A673 (cell line): ENCODE measurements around the gene CNTN1. TPM values are rescaled to one million over a fixed set of nuclear protein-coding genes. Genes with fewer than 3 reads are reported as not detected.

Experiments
- BruUV-seq: library from RNA; stranded (reverse); fragments of 400-500 nt; replicated peaks from 2 replicates; lab custom pipeline; 2021; lab: Mats Ljungman, UMichigan
- CTCF ChIA-PET: fragments of 300-600 bp; sonication (Branson Sonifier 250); formaldehyde crosslinking; loops from one replicate; lab custom pipeline; 2022; ENCODE audit warnings: antibody characterized with exemption; lab: Charles Lee
- POLR2A ChIA-PET: fragments of 300-600 bp; sonication (Branson Sonifier 250); formaldehyde crosslinking; loops from one replicate; lab custom pipeline; 2022; ENCODE audit warnings: antibody characterized with exemption; ENCODE audit not compliant: low non-redundant PET; lab: Charles Lee
- DNase-seq: peaks from one replicate; pipeline ENCODE4 v3.0.0-alpha.2; 2015; ENCODE audit warnings: low spot score
- H3K27ac ChIP-seq: fragments of 200-600 bp; sonication (generic); 2 replicates; pipeline ENCODE4 v1.5.1; 2016; ENCODE audit warnings: mixed run types, low read depth, mild to moderate bottlenecking, mixed read lengths, antibody characterized with exemption, low read length; ENCODE audit not compliant: poor library complexity, severe bottlenecking
- H3K27me3 ChIP-seq: fragments of 200-600 bp; sonication (generic); replicated peaks from 2 replicates; pipeline ENCODE4 v1.6.1; 2017; ENCODE audit warnings: mixed run types, low read depth, mild to moderate bottlenecking, mixed read lengths, antibody characterized with exemption, low read length; ENCODE audit not compliant: insufficient read depth, poor library complexity
- H3K36me3 ChIP-seq: fragments of 200-600 bp; sonication (generic); 2 replicates; pipeline ENCODE4 v1.6.1; 2016; ENCODE audit warnings: mixed run types, mild to moderate bottlenecking, mixed read lengths, antibody characterized with exemption, low read length; ENCODE audit not compliant: insufficient read depth, poor library complexity, severe bottlenecking
- H3K4me1 ChIP-seq: fragments of 200-600 bp; sonication (generic); 2 replicates; pipeline ENCODE4 v1.6.1; 2017; ENCODE audit warnings: mixed run types, mild to moderate bottlenecking, mixed read lengths, antibody characterized with exemption, low read length; ENCODE audit not compliant: insufficient read depth, poor library complexity, severe bottlenecking
- H3K4me3 ChIP-seq: fragments of 200-600 bp; sonication (generic); 2 replicates; pipeline ENCODE4 v1.5.1; 2016; ENCODE audit warnings: low read depth, mixed run types, mild to moderate bottlenecking, mixed read lengths, low read length; ENCODE audit not compliant: poor library complexity, severe bottlenecking
- H3K9me3 ChIP-seq: fragments of 200-600 bp; sonication (generic); 2 replicates; pipeline ENCODE4 v1.6.1; 2016; ENCODE audit warnings: mixed run types, low read depth, mild to moderate bottlenecking, mixed read lengths, antibody characterized with exemption, low read length; ENCODE audit not compliant: poor library complexity, severe bottlenecking
- EZH2 ChIP-seq: fragments of 200-600 bp; sonication (generic); IDR thresholded peaks from 2 replicates; pipeline ENCODE4 v1.6.1; 2017; ENCODE audit warnings: borderline replicate concordance, low read depth, mild to moderate bottlenecking, mixed read lengths, antibody characterized with exemption, low read length; ENCODE audit not compliant: poor library complexity, severe bottlenecking
- intact Hi-C: fragments of 100-400 bp; cut with micrococcal nuclease; formaldehyde crosslinking; loops from one replicate; pipeline ENCODE4 v1.10.0; 2022; ENCODE audit not compliant: unreplicated experiment
- total RNA-seq: library from RNA; stranded (reverse); gene quantifications from 2 replicates; pipeline ENCODE4 v1.2.3, GENCODE V29; 2021
- TF ChIP-seq, protein P1 (sequence below): fragments of 300-800, 200-600 bp; sonication (generic); conservative IDR thresholded peaks from 2 replicates; pipeline ENCODE4 v1.5.1; 2017; ENCODE audit warnings: low read depth, mild to moderate bottlenecking, antibody characterized with exemption, low read length, moderate library complexity, mixed read lengths

Gene CNTN1
- total RNA-seq, 1 experiment from 2014 or later = 0.90 TPM

- TF ChIP-seq, protein P1, sequence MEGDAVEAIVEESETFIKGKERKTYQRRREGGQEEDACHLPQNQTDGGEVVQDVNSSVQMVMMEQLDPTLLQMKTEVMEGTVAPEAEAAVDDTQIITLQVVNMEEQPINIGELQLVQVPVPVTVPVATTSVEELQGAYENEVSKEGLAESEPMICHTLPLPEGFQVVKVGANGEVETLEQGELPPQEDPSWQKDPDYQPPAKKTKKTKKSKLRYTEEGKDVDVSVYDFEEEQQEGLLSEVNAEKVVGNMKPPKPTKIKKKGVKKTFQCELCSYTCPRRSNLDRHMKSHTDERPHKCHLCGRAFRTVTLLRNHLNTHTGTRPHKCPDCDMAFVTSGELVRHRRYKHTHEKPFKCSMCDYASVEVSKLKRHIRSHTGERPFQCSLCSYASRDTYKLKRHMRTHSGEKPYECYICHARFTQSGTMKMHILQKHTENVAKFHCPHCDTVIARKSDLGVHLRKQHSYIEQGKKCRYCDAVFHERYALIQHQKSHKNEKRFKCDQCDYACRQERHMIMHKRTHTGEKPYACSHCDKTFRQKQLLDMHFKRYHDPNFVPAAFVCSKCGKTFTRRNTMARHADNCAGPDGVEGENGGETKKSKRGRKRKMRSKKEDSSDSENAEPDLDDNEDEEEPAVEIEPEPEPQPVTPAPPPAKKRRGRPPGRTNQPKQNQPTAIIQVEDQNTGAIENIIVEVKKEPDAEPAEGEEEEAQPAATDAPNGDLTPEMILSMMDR = no peak
- TF ChIP-seq EZH2 = no peak
- ChIA-PET POLR2A (no interaction called here), CTCF (no interaction called here)
- Histone ChIP-seq H3K36me3 (no peaks in the 10 kb centered on the region), H3K27me3 (no peaks in the 10 kb centered on the region), H3K4me3 (no peak overlapping the region), H3K4me1 (no peaks in the 10 kb centered on the region), H3K9me3 (no peaks in the 10 kb centered on the region), H3K27ac (no peak overlapping the region)
- no peak for DNase-seq
- intact Hi-C loops = no loop called here
- no TSS peak for BruUV-seq
These were observed 42.1 kb upstream of the CNTN1 start for GRCh38 chr12:40650038-40650704.

- Histone ChIP-seq H3K27ac (no peak overlapping the region), H3K4me3 (no peak overlapping the region), H3K36me3 (no peaks in the 10 kb centered on the region), H3K9me3 (no peaks in the 10 kb centered on the region), H3K4me1 (no peaks in the 10 kb centered on the region), H3K27me3 (no peaks in the 10 kb centered on the region)
- no peak for TF ChIP-seq EZH2
- TF ChIP-seq, protein P1 = no peak
- intact Hi-C loops = no loop called here
- POLR2A ChIA-PET = no interaction called here
- BruUV-seq = no TSS peak
- DNase-seq = no peak
- CTCF ChIA-PET = no interaction called here
These were observed 36.8 kb upstream of the CNTN1 start for GRCh38 chr12:40655451-40655850.

DNA sequence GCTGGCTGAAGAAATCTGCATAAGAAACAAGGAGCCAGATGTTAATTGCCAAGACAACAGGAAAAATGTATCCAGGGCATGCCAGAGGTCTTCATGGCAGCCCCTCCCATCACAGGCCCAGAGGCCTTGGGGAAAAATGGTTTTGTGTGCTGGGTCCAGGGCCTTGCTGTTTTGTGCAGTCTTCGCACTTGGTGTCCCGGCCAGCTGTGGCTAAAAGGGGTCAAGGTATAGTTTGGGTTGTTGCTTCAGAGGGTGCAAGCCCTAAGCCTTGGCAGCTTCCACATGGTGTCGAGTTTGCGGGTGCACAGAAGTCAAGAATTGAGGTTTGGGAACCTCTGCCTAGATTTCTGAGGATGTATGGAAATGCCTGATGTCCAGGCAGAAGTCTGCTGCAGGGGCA is 29.9 kb upstream of the CNTN1 start:
- ChIA-PET POLR2A (no interaction called here), CTCF (no interaction called here)
- Histone ChIP-seq H3K27ac (no peak overlapping the region), H3K27me3 (no peaks in the 10 kb centered on the region), H3K4me1 (no peaks in the 10 kb centered on the region), H3K4me3 (no peak overlapping the region), H3K9me3 (no peaks in the 10 kb centered on the region), H3K36me3 (no peaks in the 10 kb centered on the region)
- DNase-seq = no peak
- TF ChIP-seq EZH2 = no peak
- TF ChIP-seq, protein P1 = no peak
- intact Hi-C loops = no loop called here
- no TSS peak for BruUV-seq
